ENCODE data around the gene IL23A. TPM values are rescaled to one million over a fixed set of nuclear protein-coding genes. Genes with fewer than 3 reads are reported as not detected.
"Not testable (repeated sequence)": the region's sequence is repeated elsewhere in the genome, so short reads cannot be mapped to it uniquely, and the experiment has no call there.

IL23A gene
- total and polyA plus RNA-seq, 4 experiments from 2014 or later: 30.3 to 40.1 (median 34.3) TPM

GRCh38 chr12:56341616-56342015 lies 2.9 kb downstream of the IL23A start:
- H3K27me3 Mint-ChIP-seq: no peaks in the 10 kb centered on the region
- intact Hi-C loops (cut with micrococcal nuclease): no loop called here
- peaks cover 30 to 49% of the 10 kb centered on the region in 2 donors for H3K36me3 Mint-ChIP-seq
- DNase-seq: no peak
- peaks cover 26% of the 10 kb centered on the region for H3K36me3 ChIP-seq (ENCODE audit: insufficient read depth, low read length)
- H3K4me3 Mint-ChIP-seq: peak overlapping the region in 1 of 8 donors; percentile 35
- peak overlapping the region; percentile 39 to 96 (median 79) for H3K27ac Mint-ChIP-seq
- CTCF ChIA-PET (ENCODE audit: partially characterized antibody): interaction anchor here (0.8 to 2.0 kb wide), 4 partner anchors 10 to 26 kb away, joined by 3 to 6 read pairs (median 4); partner anchors contain the start of genes CNPY2 and STAT2
- peaks cover 21 to 51% (median 33%) of the 10 kb centered on the region in 4 donors for H3K4me1 Mint-ChIP-seq
- no peaks in the 10 kb centered on the region for H3K27me3 ChIP-seq (ENCODE audit: insufficient read depth, low read length)
- peaks cover 0 to 1% (median 0%) of the 10 kb centered on the region in 8 donors for H3K9me3 Mint-ChIP-seq
- POLR2A ChIA-PET (ENCODE audit: partially characterized antibody): interaction anchor here (0.5 to 14.4 kb wide), 9 partner anchors 8 to 571 kb away, joined by 3 to 264 read pairs (median 3); partner anchors contain the start of genes APOF, CNPY2, PAN2 and STAT2
- H3K4me3 ChIP-seq (ENCODE audit: low read length in 2 of 2): no peak overlapping the region
- peak overlapping the region; percentile 29 for H3K27ac ChIP-seq (ENCODE audit: low read depth, low read length)
- no peaks in the 10 kb centered on the region for H3K9me3 ChIP-seq (ENCODE audit: control insufficient read depth in 1 of 2, low read length in 2 of 2)
- peaks cover 42% of the 10 kb centered on the region for H3K4me1 ChIP-seq (ENCODE audit: insufficient read depth, low read length)

GRCh38 chr12:56342290-56342689 lies 3.6 kb downstream of the IL23A start:
- H3K27me3 Mint-ChIP-seq; H3K9me3 ChIP-seq (ENCODE audit: control insufficient read depth in 1 of 2, low read length in 2 of 2); H3K27me3 ChIP-seq (ENCODE audit: insufficient read depth, low read length); intact Hi-C loops (cut with micrococcal nuclease); H3K4me3 ChIP-seq (ENCODE audit: low read length in 2 of 2); DNase-seq; H3K9me3 Mint-ChIP-seq; H3K27ac ChIP-seq (ENCODE audit: low read depth, low read length); H3K4me3 Mint-ChIP-seq: not testable (repeated sequence)
- POLR2A ChIA-PET (ENCODE audit: partially characterized antibody): interaction anchor here (0.5 to 14.4 kb wide), 6 partner anchors 9 to 571 kb away, joined by 3 to 264 read pairs (median 6); partner anchors contain the start of genes APOF, PAN2, STAT2 and TIMELESS
- peaks cover 41% of the 10 kb centered on the region for H3K4me1 ChIP-seq (ENCODE audit: insufficient read depth, low read length)
- peaks cover 21 to 46% (median 33%) of the 10 kb centered on the region in 4 donors for H3K4me1 Mint-ChIP-seq
- CTCF ChIA-PET (ENCODE audit: partially characterized antibody): interaction anchor here (0.8 to 2.0 kb wide), 2 partner anchors 9 to 17 kb away, joined by 4 to 6 read pairs; partner anchors contain the start of gene STAT2
- H3K36me3 ChIP-seq (ENCODE audit: insufficient read depth, low read length): peaks cover 29% of the 10 kb centered on the region
- peak overlapping the region in 6 of 7 donors; percentile 13 to 89 (median 74) for H3K27ac Mint-ChIP-seq
- peaks cover 30 to 54% of the 10 kb centered on the region in 2 donors for H3K36me3 Mint-ChIP-seq

GRCh38 chr12:56346675-56347074 lies 8.0 kb downstream of the IL23A start:
- ChIA-PET CTCF (ENCODE audit: partially characterized antibody) (interaction anchor here (0.9 to 3.1 kb wide), 4 partner anchors 8 to 102 kb away, joined by 3 to 11 read pairs (median 6); partner anchors contain the start of genes CNPY2, IL23A and STAT2), POLR2A (ENCODE audit: partially characterized antibody) (interaction anchor here (0.6 to 1.2 kb wide), 2 partner anchors 11 to 12 kb away, joined by 3 read pairs; no protein-coding TSS in a partner anchor)
- H3K27ac ChIP-seq (ENCODE audit: low read depth, low read length): no peak overlapping the region
- H3K4me1 Mint-ChIP-seq: peaks cover 0 to 6% (median 2%) of the 10 kb centered on the region in 4 donors
- peak in 1 of 5 donors; percentile 18 for DNase-seq
- intact Hi-C loops (cut with micrococcal nuclease): no loop called here
- no peaks in the 10 kb centered on the region for H3K27me3 Mint-ChIP-seq
- peaks cover 63% of the 10 kb centered on the region for H3K36me3 ChIP-seq (ENCODE audit: insufficient read depth, low read length)
- no peaks in the 10 kb centered on the region for H3K9me3 ChIP-seq (ENCODE audit: control insufficient read depth in 1 of 2, low read length in 2 of 2)
- H3K9me3 Mint-ChIP-seq: peaks cover 0 to 1% (median 0%) of the 10 kb centered on the region in 8 donors
- H3K27me3 ChIP-seq (ENCODE audit: insufficient read depth, low read length): no peaks in the 10 kb centered on the region
- H3K36me3 Mint-ChIP-seq: peaks cover 49 to 75% of the 10 kb centered on the region in 2 donors
- no peaks in the 10 kb centered on the region for H3K4me1 ChIP-seq (ENCODE audit: insufficient read depth, low read length)
- H3K4me3 ChIP-seq (ENCODE audit: low read length in 2 of 2): no peak overlapping the region
- H3K4me3 Mint-ChIP-seq: no peak overlapping the region
- peak overlapping the region in 4 of 7 donors; percentile 30 to 79 (median 49) for H3K27ac Mint-ChIP-seq

- H3K27ac ChIP-seq (ENCODE audit: low read depth, low read length); H3K27me3 ChIP-seq (ENCODE audit: insufficient read depth, low read length); H3K27me3 Mint-ChIP-seq; H3K9me3 ChIP-seq (ENCODE audit: control insufficient read depth in 1 of 2, low read length in 2 of 2); H3K4me3 ChIP-seq (ENCODE audit: low read length in 2 of 2); H3K9me3 Mint-ChIP-seq; intact Hi-C loops (cut with micrococcal nuclease); H3K4me3 Mint-ChIP-seq; H3K4me1 ChIP-seq (ENCODE audit: insufficient read depth, low read length); DNase-seq; H3K4me1 Mint-ChIP-seq: not testable (repeated sequence)
- Mint-ChIP-seq H3K27ac (peak overlapping the region in 1 of 7 donors; percentile 59), H3K36me3 (peaks cover 50 to 73% of the 10 kb centered on the region in 2 donors)
- POLR2A ChIA-PET (ENCODE audit: partially characterized antibody): interaction anchor here (0.6 to 1.2 kb wide), 2 partner anchors 12 kb away, joined by 3 read pairs; no protein-coding TSS in a partner anchor
- CTCF ChIA-PET (ENCODE audit: partially characterized antibody): interaction anchor here (0.7 to 3.1 kb wide), 5 partner anchors 9 to 582 kb away, joined by 3 to 11 read pairs (median 5); partner anchors contain the start of genes CNPY2, IL23A and STAT2
- H3K36me3 ChIP-seq (ENCODE audit: insufficient read depth, low read length): peaks cover 65% of the 10 kb centered on the region
Observed at GRCh38 chr12:56347255-56347654, 8.6 kb downstream of the IL23A start.

- Histone ChIP-seq H3K36me3 (ENCODE audit: insufficient read depth, low read length) (peaks cover 56% of the 10 kb centered on the region), H3K9me3 (ENCODE audit: control insufficient read depth in 1 of 2, low read length in 2 of 2) (no peaks in the 10 kb centered on the region), H3K4me1 (ENCODE audit: insufficient read depth, low read length) (no peaks in the 10 kb centered on the region), H3K27me3 (ENCODE audit: insufficient read depth, low read length) (no peaks in the 10 kb centered on the region), H3K27ac (ENCODE audit: low read depth, low read length) (no peak overlapping the region), H3K4me3 (ENCODE audit: low read length in 2 of 2) (no peak overlapping the region)
- H3K4me3 Mint-ChIP-seq: no peak overlapping the region
- peak overlapping the region in 3 of 7 donors; percentile 36 to 59 (median 42) for H3K27ac Mint-ChIP-seq
- ChIA-PET CTCF (ENCODE audit: partially characterized antibody) (interaction anchor here (3.1 kb wide), 1 partner anchor 10 kb away, joined by 11 read pairs; the partner anchor contains the start of gene IL23A), POLR2A (ENCODE audit: partially characterized antibody) (interaction anchor here (2.0 to 4.1 kb wide), 2 partner anchors 10 to 11 kb away, joined by 11 to 19 read pairs; partner anchors contain the start of genes IL23A and STAT2)
- no peak for DNase-seq
- H3K36me3 Mint-ChIP-seq: peaks cover 41 to 61% of the 10 kb centered on the region in 2 donors
- no peaks in the 10 kb centered on the region for H3K4me1 Mint-ChIP-seq
- intact Hi-C loops (cut with micrococcal nuclease): no loop called here
- no peaks in the 10 kb centered on the region for H3K27me3 Mint-ChIP-seq
- H3K9me3 Mint-ChIP-seq: no peaks in the 10 kb centered on the region
Observed at GRCh38 chr12:56348776-56349175, 10.1 kb downstream of the IL23A start.

GRCh38 chr12:56350662-56351061 lies 12.0 kb downstream of the IL23A start:
- no peak overlapping the region for H3K27ac ChIP-seq (ENCODE audit: low read depth, low read length)
- H3K4me1 Mint-ChIP-seq: no peaks in the 10 kb centered on the region
- H3K27me3 Mint-ChIP-seq: no peaks in the 10 kb centered on the region
- H3K36me3 ChIP-seq (ENCODE audit: insufficient read depth, low read length): peaks cover 67% of the 10 kb centered on the region
- no peaks in the 10 kb centered on the region for H3K4me1 ChIP-seq (ENCODE audit: insufficient read depth, low read length)
- no peak overlapping the region for H3K4me3 Mint-ChIP-seq
- no peaks in the 10 kb centered on the region for H3K9me3 Mint-ChIP-seq
- H3K4me3 ChIP-seq (ENCODE audit: low read length in 2 of 2): no peak overlapping the region
- no peak for DNase-seq
- H3K27me3 ChIP-seq (ENCODE audit: insufficient read depth, low read length): no peaks in the 10 kb centered on the region
- intact Hi-C loops (cut with micrococcal nuclease): no loop called here
- H3K9me3 ChIP-seq (ENCODE audit: control insufficient read depth in 1 of 2, low read length in 2 of 2): no peaks in the 10 kb centered on the region
- peak overlapping the region in 3 of 7 donors; percentile 5 to 41 (median 32) for H3K27ac Mint-ChIP-seq
- ChIA-PET POLR2A (ENCODE audit: partially characterized antibody) (interaction anchor here (1.4 to 4.1 kb wide), 4 partner anchors 9 to 35 kb away, joined by 3 to 19 read pairs (median 8); partner anchors contain the start of genes CNPY2, IL23A and STAT2), CTCF (ENCODE audit: partially characterized antibody) (interaction anchor here (1.0 to 2.5 kb wide), 2 partner anchors 9 to 114 kb away, joined by 3 to 8 read pairs; partner anchors contain the start of gene STAT2)
- H3K36me3 Mint-ChIP-seq: peaks cover 49 to 70% of the 10 kb centered on the region in 2 donors

- H3K27ac ChIP-seq (ENCODE audit: low read depth, low read length): no peak overlapping the region
- no peaks in the 10 kb centered on the region for H3K9me3 Mint-ChIP-seq
Observed at GRCh38 chr12:56351325-56351724, 12.6 kb downstream of the IL23A start.

More at GRCh38 chr12:56351325-56351724, 12.6 kb downstream of the IL23A start:
- Histone ChIP-seq H3K27me3 (ENCODE audit: insufficient read depth, low read length) (no peaks in the 10 kb centered on the region), H3K9me3 (ENCODE audit: control insufficient read depth in 1 of 2, low read length in 2 of 2) (no peaks in the 10 kb centered on the region), H3K4me1 (ENCODE audit: insufficient read depth, low read length) (no peaks in the 10 kb centered on the region), H3K4me3 (ENCODE audit: low read length in 2 of 2) (no peak overlapping the region), H3K36me3 (ENCODE audit: insufficient read depth, low read length) (peaks cover 68% of the 10 kb centered on the region)
- peak overlapping the region in 1 of 7 donors; percentile 40 for H3K27ac Mint-ChIP-seq
- H3K36me3 Mint-ChIP-seq: peaks cover 47 to 70% of the 10 kb centered on the region in 2 donors
- no peak for DNase-seq
- no peak overlapping the region for H3K4me3 Mint-ChIP-seq
- ChIA-PET POLR2A (ENCODE audit: partially characterized antibody) (interaction anchor here (1.2 to 4.1 kb wide), 5 partner anchors 9 to 35 kb away, joined by 3 to 19 read pairs (median 5); partner anchors contain the start of genes CNPY2, IL23A and STAT2), CTCF (ENCODE audit: partially characterized antibody) (interaction anchor here (1.0 to 2.5 kb wide), 4 partner anchors 9 to 113 kb away, joined by 3 to 8 read pairs (median 4); partner anchors contain the start of genes PAN2 and STAT2)
- intact Hi-C loops (cut with micrococcal nuclease): no loop called here
- H3K27me3 Mint-ChIP-seq: no peaks in the 10 kb centered on the region
- H3K4me1 Mint-ChIP-seq: peaks cover 0 to 3% (median 1%) of the 10 kb centered on the region in 4 donors
